GM12878 (cell line): Measurements from ENCODE around the gene POSTN. TPM values are rescaled to one million over a fixed set of nuclear protein-coding genes. Genes with fewer than 3 reads are reported as not detected.

Source experiments
- ATAC-seq: fragments of 200-7000 bp; cut with Tn5 transposase; 3 replicates; pipeline ENCODE4 v1.9.1; 2020; ENCODE audit warnings: mild to moderate bottlenecking, moderate library complexity
- BruUV-seq: library from RNA; stranded (reverse); fragments of 400-500 nt; replicated peaks from 2 replicates; lab custom pipeline; 2021; lab: Mats Ljungman, UMichigan
- CTCF ChIA-PET: fragments of 300-600 bp; sonication (Branson Sonifier 250); formaldehyde crosslinking; extraction: SDS; loops from one replicate; lab custom pipeline; 2021; ENCODE audit warnings: inconsistent platforms; lab: Yijun Ruan, JAX
- POLR2A ChIA-PET: fragments of 350-600 bp; formaldehyde crosslinking; extraction: SDS; loops from one replicate; lab custom pipeline; 2021; ENCODE audit warnings: inconsistent platforms; lab: Charles Lee
- RAD21 ChIA-PET: fragments of 300-600 bp; sonication (Branson Sonifier 250); formaldehyde crosslinking; loops from one replicate; lab custom pipeline; 2023; ENCODE audit warnings: antibody characterized with exemption; ENCODE audit not compliant: unreplicated experiment; lab: Charles Lee
- SMC1A ChIA-PET: fragments of 300-600 bp; sonication (Branson Sonifier 250); formaldehyde crosslinking; loops from one replicate; lab custom pipeline; 2023; ENCODE audit not compliant: unreplicated experiment, uncharacterized antibody; lab: Charles Lee
- DNase-seq: peaks from one replicate; pipeline ENCODE4 v3.0.0-alpha.2; 2011; ENCODE audit warnings: low read depth, low spot score
- FAIRE-seq: peaks from 3 replicates; lab custom pipeline; 2011; peaks lifted over from hg19 to GRCh38; lab: Jason Lieb, UNC
- H2AFZ ChIP-seq: 2 replicates; pipeline ENCODE4 v1.6.0; 2011; ENCODE audit warnings: low read depth, low read length, control low read depth; ENCODE audit not compliant: control insufficient read depth
- H3K27ac ChIP-seq: 2 replicates; pipeline ENCODE4 v1.5.1; 2011; ENCODE audit warnings: control low read depth; ENCODE audit not compliant: control insufficient read depth, insufficient read depth
- H3K27me3 ChIP-seq, 2 experiments: replicated peaks in 1 of 2; 2 replicates each; pipeline versions ENCODE4 v1.6.0 to v1.6.1; 2011; ENCODE audit warnings: low read length in 1 of 2; ENCODE audit not compliant: control insufficient read depth in 2 of 2, insufficient read depth in 2 of 2
- H3K36me3 ChIP-seq, 2 experiments: 2 replicates each; pipeline ENCODE4 v1.5.1; 2011; ENCODE audit warnings: low read length in 1 of 2; ENCODE audit not compliant: control insufficient read depth in 2 of 2, insufficient read depth in 2 of 2
- H3K4me1 ChIP-seq: 2 replicates; pipeline ENCODE4 v1.6.1; 2011; ENCODE audit warnings: mild to moderate bottlenecking, low read length, moderate library complexity, mixed read lengths; ENCODE audit not compliant: control insufficient read depth, insufficient read depth
- H3K4me2 ChIP-seq: 2 replicates; pipeline ENCODE4 v1.6.0; 2011; ENCODE audit warnings: control low read depth; ENCODE audit not compliant: control insufficient read depth, insufficient read depth
- H3K4me3 ChIP-seq: fragments of 200-600 bp; sonication (generic); 2 replicates; pipeline ENCODE4 v1.5.1; 2016
- H3K79me2 ChIP-seq: 2 replicates; pipeline ENCODE4 v1.6.0; 2011; ENCODE audit warnings: low read length; ENCODE audit not compliant: control insufficient read depth, insufficient read depth
- H3K9ac ChIP-seq: 2 replicates; pipeline ENCODE4 v1.8.0; 2011; ENCODE audit warnings: low read length, control low read depth, mixed read lengths; ENCODE audit not compliant: control insufficient read depth, insufficient read depth
- H3K9me3 ChIP-seq: replicated peaks from 3 replicates; pipeline ENCODE4 v1.5.1; 2011; ENCODE audit warnings: mild to moderate bottlenecking, low read length; ENCODE audit not compliant: control insufficient read depth, insufficient read depth
- H4K20me1 ChIP-seq: 2 replicates; pipeline ENCODE4 v1.6.0; 2011; ENCODE audit not compliant: control insufficient read depth, insufficient read depth
- BACH1 ChIP-seq: fragments of 450-650 bp; IDR thresholded peaks from 2 replicates; pipeline ENCODE4 v1.6.1; 2017; ENCODE audit warnings: mild to moderate bottlenecking, borderline replicate concordance
- BMI1 ChIP-seq: fragments of 450-650 bp; IDR thresholded peaks from 2 replicates; pipeline ENCODE4 v1.6.1; 2016; ENCODE audit warnings: mild to moderate bottlenecking, moderate library complexity, borderline replicate concordance
- CBX3 ChIP-seq: fragments of 200-600 bp; sonication (generic); IDR thresholded peaks from 2 replicates; pipeline ENCODE4 v1.6.1; 2016; ENCODE audit warnings: low read depth, borderline replicate concordance
- CREM ChIP-seq: IDR thresholded peaks from 2 replicates; pipeline ENCODE4 v1.6.1; 2014; ENCODE audit warnings: antibody characterized with exemption, low read depth
- HCFC1 ChIP-seq: fragments of 150-350 bp; IDR thresholded peaks from 2 replicates; pipeline ENCODE4 v1.6.1; 2014; ENCODE audit warnings: low read length
- KAT2A ChIP-seq: conservative IDR thresholded peaks from 2 replicates; pipeline ENCODE4 v1.6.1; 2011; ENCODE audit warnings: low read depth, low read length; ENCODE audit not compliant: control insufficient read depth
- RBBP5 ChIP-seq: fragments of 200-600 bp; sonication (generic); conservative IDR thresholded peaks from 2 replicates; pipeline ENCODE4 v1.6.1; 2016
- RCOR1 ChIP-seq: conservative IDR thresholded peaks from 2 replicates; pipeline ENCODE4 v1.6.1; 2012; ENCODE audit warnings: low read depth, low read length, improper control_type of control experiment
- SPI1 ChIP-seq: IDR thresholded peaks from 2 replicates; pipeline ENCODE4 v1.6.1; 2011; ENCODE audit warnings: low read depth, mild to moderate bottlenecking, low read length, moderate library complexity, borderline replicate concordance; ENCODE audit not compliant: insufficient read depth
- STAT1 ChIP-seq: fragments of 450-650 bp; conservative IDR thresholded peaks from 2 replicates; pipeline ENCODE4 v1.6.1; 2014; ENCODE audit warnings: antibody characterized with exemption, mild to moderate bottlenecking
- STAT3 ChIP-seq: IDR thresholded peaks from 2 replicates; pipeline ENCODE4 v1.6.1; 2011; ENCODE audit warnings: low read depth, low read length, improper control_type of control experiment
- ZNF207 ChIP-seq: fragments of 450-650 bp; IDR thresholded peaks from 2 replicates; pipeline ENCODE4 v1.6.1; 2014; ENCODE audit warnings: antibody characterized with exemption, mild to moderate bottlenecking, borderline replicate concordance
- ZNF274 ChIP-seq: IDR thresholded peaks from one replicate; pipeline ENCODE4 v1.8.0; 2011; ENCODE audit not compliant: insufficient read length, insufficient read depth
- ZNF622 ChIP-seq: fragments of 450-650 bp; IDR thresholded peaks from 2 replicates; pipeline ENCODE4 v1.6.1; 2017; ENCODE audit warnings: mild to moderate bottlenecking, inconsistent platforms
- WGBS: methylation state at CpG from one replicate; pipeline ENCODE4 v1.1.6; 2016; ENCODE audit warnings: low lambda C conversion rate; ENCODE audit not compliant: insufficient replicate concordance, insufficient coverage; ENCODE audit errors: missing lambda C conversion rate; 5-methylcytosine and 5-hydroxymethylcytosine counted together
- in situ Hi-C: fragments of 300-500 bp; cut with MboI; formaldehyde crosslinking; loops from 9 replicates; pipeline ENCODE4 v1.14.3; 2018; ENCODE audit warnings: mixed read lengths
- intact Hi-C: fragments of 100-400 bp; cut with micrococcal nuclease; formaldehyde crosslinking; loops from one replicate; pipeline ENCODE4 v1.14.2; 2022; ENCODE audit not compliant: unreplicated experiment
- polyA plus RNA-seq, 11 experiments: library from polyadenylated mRNA; depleted of rRNA in 4 of 11; unstranded in 6 of 11; stranded (reverse) in 5 of 11; fragments of >200 nt; fragmentation: Nextera tagmentation in 4 of 11; fragmentation: Illumina TruSeq in 1 of 11; extraction: Ambion mirVana in 4 of 11; extraction: Trizol in 1 of 11; gene quantifications; 1 replicate in 1 of 11; 2 replicates in 10 of 11; pipeline versions ENCODE4 v1.2.1 to v1.2.3, GENCODE V29; 2011 to 2016; ENCODE audit warnings: inconsistent platforms in 2 of 11, missing spikeins in 2 of 11, low read depth in 1 of 11
- total RNA-seq, 4 experiments: library from RNA; depleted of rRNA in 3 of 4; stranded (reverse); fragments of >200 nt in 3 of 4; fragmentation: Illumina TruSeq in 1 of 4; extraction: Trizol in 1 of 4; gene quantifications; 2 replicates each; pipeline versions ENCODE4 v1.2.1 to v1.2.3, GENCODE V29; 2013 to 2021
- TF ChIP-seq, protein P1 (sequence below): IDR thresholded peaks from 2 replicates; pipeline ENCODE4 v1.6.1; 2011; ENCODE audit warnings: borderline replicate concordance, low read depth, mild to moderate bottlenecking, moderate library complexity, mixed read lengths, low read length; ENCODE audit not compliant: insufficient read depth; ENCODE audit errors: extremely low read length
- TF ChIP-seq, protein P2 (sequence below): fragments of 450-650 bp; IDR thresholded peaks from 2 replicates; pipeline ENCODE4 v1.6.1; 2016; ENCODE audit warnings: mild to moderate bottlenecking
- TF ChIP-seq, protein P3 (sequence below): IDR thresholded peaks from 2 replicates; pipeline ENCODE4 v1.6.1; 2012; ENCODE audit warnings: low read depth, low read length, improper control_type of control experiment

The POSTN gene
- total and polyA plus RNA-seq, 10 of the 15 experiments (the other 5 are each of a cell fraction or from before 2014, with no cell fraction given): 0.05 to 0.13 (median 0.08) TPM; not detected in 7

- TF ChIP-seq BACH1 (no peak), ZNF207 (no peak), HCFC1 (no peak), CREM (no peak), BMI1 (no peak)
- TF ChIP-seq, protein P1, sequence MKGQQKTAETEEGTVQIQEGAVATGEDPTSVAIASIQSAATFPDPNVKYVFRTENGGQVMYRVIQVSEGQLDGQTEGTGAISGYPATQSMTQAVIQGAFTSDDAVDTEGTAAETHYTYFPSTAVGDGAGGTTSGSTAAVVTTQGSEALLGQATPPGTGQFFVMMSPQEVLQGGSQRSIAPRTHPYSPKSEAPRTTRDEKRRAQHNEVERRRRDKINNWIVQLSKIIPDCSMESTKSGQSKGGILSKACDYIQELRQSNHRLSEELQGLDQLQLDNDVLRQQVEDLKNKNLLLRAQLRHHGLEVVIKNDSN: no peak
- TF ChIP-seq, protein P2, sequence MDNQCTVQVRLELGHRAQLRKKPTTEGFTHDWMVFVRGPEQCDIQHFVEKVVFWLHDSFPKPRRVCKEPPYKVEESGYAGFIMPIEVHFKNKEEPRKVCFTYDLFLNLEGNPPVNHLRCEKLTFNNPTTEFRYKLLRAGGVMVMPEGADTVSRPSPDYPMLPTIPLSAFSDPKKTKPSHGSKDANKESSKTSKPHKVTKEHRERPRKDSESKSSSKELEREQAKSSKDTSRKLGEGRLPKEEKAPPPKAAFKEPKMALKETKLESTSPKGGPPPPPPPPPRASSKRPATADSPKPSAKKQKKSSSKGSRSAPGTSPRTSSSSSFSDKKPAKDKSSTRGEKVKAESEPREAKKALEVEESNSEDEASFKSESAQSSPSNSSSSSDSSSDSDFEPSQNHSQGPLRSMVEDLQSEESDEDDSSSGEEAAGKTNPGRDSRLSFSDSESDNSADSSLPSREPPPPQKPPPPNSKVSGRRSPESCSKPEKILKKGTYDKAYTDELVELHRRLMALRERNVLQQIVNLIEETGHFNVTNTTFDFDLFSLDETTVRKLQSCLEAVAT: no peak
These were observed 17.6 kb upstream of the POSTN start (continued) for GRCh38 chr13:37616131-37616530.

DNA sequence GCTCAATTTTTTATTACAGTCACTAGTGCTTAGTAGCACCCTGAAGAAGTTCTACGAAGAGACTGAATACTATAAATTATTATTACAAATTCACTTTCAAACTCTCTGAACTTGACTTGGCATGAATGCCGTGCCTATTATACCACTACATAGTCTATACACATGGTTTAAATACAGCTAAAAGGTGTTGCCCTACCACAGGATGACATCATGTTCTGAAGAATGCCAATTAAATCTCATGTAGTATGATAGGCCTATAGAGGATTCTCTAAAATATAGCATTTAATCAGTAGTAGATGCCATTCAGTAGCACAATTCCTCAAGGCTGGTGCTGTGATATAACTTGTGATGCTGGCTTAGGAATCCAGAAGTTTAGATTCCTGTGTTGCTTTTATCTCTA is 16.7 kb upstream of the POSTN start:
- no peak overlapping the region for H2AFZ ChIP-seq
- ChIA-PET POLR2A (no interaction called here), CTCF (interaction anchor here (1.2 kb wide), 1 partner anchor 29 kb away, joined by 3 read pairs; no protein-coding TSS in a partner anchor), SMC1A (no interaction called here), RAD21 (no interaction called here)
- no peak overlapping the region for H3K9ac ChIP-seq
- in situ Hi-C loops (no loop called here), intact Hi-C loops (no loop called here)
- H3K27me3 ChIP-seq: no peaks in the 10 kb centered on the region
- H3K4me1 ChIP-seq: no peaks in the 10 kb centered on the region
- no peaks in the 10 kb centered on the region for H3K36me3 ChIP-seq
- no peaks in the 10 kb centered on the region for H3K79me2 ChIP-seq
- no peak overlapping the region for H3K27ac ChIP-seq
- H3K4me3 ChIP-seq: no peak overlapping the region
- no peak for FAIRE-seq
- DNase-seq: no peak
- WGBS: 0% methylated on average over 2 of the region's 2 CpGs
- H3K4me2 ChIP-seq: no peak overlapping the region
- no TSS peak for BruUV-seq
- TF ChIP-seq STAT1 (no peak), STAT3 (no peak), SPI1 (no peak), RCOR1 (no peak), CBX3 (no peak), ZNF622 (no peak), RBBP5 (no peak), ZNF274 (no peak), KAT2A (no peak)
- TF ChIP-seq, protein P2: no peak
- TF ChIP-seq, protein P3, sequence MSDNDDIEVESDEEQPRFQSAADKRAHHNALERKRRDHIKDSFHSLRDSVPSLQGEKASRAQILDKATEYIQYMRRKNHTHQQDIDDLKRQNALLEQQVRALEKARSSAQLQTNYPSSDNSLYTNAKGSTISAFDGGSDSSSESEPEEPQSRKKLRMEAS: no peak
- no peaks in the 10 kb centered on the region for H4K20me1 ChIP-seq
- no peak for ATAC-seq
- H3K9me3 ChIP-seq: no peaks in the 10 kb centered on the region
